GM21367 (cell line): ENCODE measurements around the gene MAPK1.
A peak's percentile ranks its signal among the peaks of the same experiment; 100 is the strongest.
"Not testable (repeated sequence)": the region's sequence is repeated elsewhere in the genome, so short reads cannot be mapped to it uniquely, and the experiment has no call there.

ENCODE experiments used
- ATAC-seq: cut with Tn5 transposase; IDR thresholded peaks from one replicate; pipeline ENCODE4 v1.9.1; 2021; ENCODE audit not compliant: unreplicated experiment

MAPK1 gene

GRCh38 chr22:21882754-21883333, 15.4 kb upstream of the MAPK1 start:
- ATAC-seq, result not testable (repeated sequence)

- no peak for ATAC-seq
Observed at GRCh38 chr22:21881841-21882753, 14.7 kb upstream of the MAPK1 start.

GRCh38 chr22:21876486-21877176, 9.2 kb upstream of the MAPK1 start:
- no peak for ATAC-seq

- not testable (repeated sequence) for ATAC-seq
Observed at GRCh38 chr22:21874953-21875352, 7.5 kb upstream of the MAPK1 start.

- no peak for ATAC-seq
Observed at GRCh38 chr22:21873619-21874018, 6.2 kb upstream of the MAPK1 start.

GRCh38 chr22:21872741-21873140, 5.3 kb upstream of the MAPK1 start:
- not testable (repeated sequence) for ATAC-seq

- no peak for ATAC-seq
Observed at GRCh38 chr22:21868651-21869050, 1.2 kb upstream of the MAPK1 start.

- peak; percentile 19 for ATAC-seq
Observed at GRCh38 chr22:21866833-21867527, 465 bp downstream of the MAPK1 start.

- ATAC-seq, result no peak
Observed at GRCh38 chr22:21865041-21865440, 2.4 kb downstream of the MAPK1 start.

- no peak for ATAC-seq
Observed at GRCh38 chr22:21862386-21863245, 4.8 kb downstream of the MAPK1 start.

- no peak for ATAC-seq
Observed at GRCh38 chr22:21861851-21862250, 5.6 kb downstream of the MAPK1 start.

GRCh38 chr22:21861264-21861848, 6.1 kb downstream of the MAPK1 start:
- ATAC-seq, result no peak

GRCh38 chr22:21860491-21861039, 6.9 kb downstream of the MAPK1 start:
- ATAC-seq, result no peak

- ATAC-seq, result no peak
Observed at GRCh38 chr22:21858025-21858764, 9.2 kb downstream of the MAPK1 start.

- ATAC-seq, result no peak
Observed at GRCh38 chr22:21857481-21857914, 9.9 kb downstream of the MAPK1 start.

- no peak for ATAC-seq
Observed at GRCh38 chr22:21856868-21857267, 10.6 kb downstream of the MAPK1 start.

- no peak for ATAC-seq
Observed at GRCh38 chr22:21856197-21856596, 11.2 kb downstream of the MAPK1 start.

- no peak for ATAC-seq
Observed at GRCh38 chr22:21855676-21856075, 11.8 kb downstream of the MAPK1 start.

- ATAC-seq, result no peak
Observed at GRCh38 chr22:21850660-21851059, 16.8 kb downstream of the MAPK1 start.
